ENCODE measurements around the gene HPS5. TPM values are rescaled to one million over a fixed set of nuclear protein-coding genes. Genes with fewer than 3 reads are reported as not detected.

The HPS5 gene
- total and polyA plus RNA-seq, 2 of the 13 experiments (the other 11 are each of a cell fraction or from before 2014, with no cell fraction given): 6.6 to 25.5 TPM

GRCh38 chr11:18230859-18231258 lies 91.1 kb downstream of the HPS5 start (continued):
- no peak for TF ChIP-seq TRIM24 (CRISPR knock-in tag; IDR thresholded peaks at IDR 0.05)
- peak; percentile 88; the same call in 1 of the 2 replicates for TF ChIP-seq PRDM4 (CRISPR knock-in tag; IDR thresholded peaks at IDR 0.05; ENCODE audit: borderline replicate concordance)
- 0 out of 2 replicates have a peak, but pooled peaks have one; percentile 6 for TF ChIP-seq MYPOP (CRISPR knock-in tag; IDR thresholded peaks at IDR 0.05)
- TF ChIP-seq ZNF383 (CRISPR knock-in tag; IDR thresholded peaks at IDR 0.05; ENCODE audit: borderline replicate concordance): no peak
- no peak for TF ChIP-seq IKZF4 (CRISPR knock-in tag; IDR thresholded peaks at IDR 0.05; ENCODE audit: borderline replicate concordance, low read depth, not compliant biosample characterization)
- peak; percentile 37; the same call in 1 of the 2 replicates for TF ChIP-seq ZNF670 (CRISPR knock-in tag; IDR thresholded peaks at IDR 0.05; ENCODE audit: borderline replicate concordance)
- TF ChIP-seq, protein P1, sequence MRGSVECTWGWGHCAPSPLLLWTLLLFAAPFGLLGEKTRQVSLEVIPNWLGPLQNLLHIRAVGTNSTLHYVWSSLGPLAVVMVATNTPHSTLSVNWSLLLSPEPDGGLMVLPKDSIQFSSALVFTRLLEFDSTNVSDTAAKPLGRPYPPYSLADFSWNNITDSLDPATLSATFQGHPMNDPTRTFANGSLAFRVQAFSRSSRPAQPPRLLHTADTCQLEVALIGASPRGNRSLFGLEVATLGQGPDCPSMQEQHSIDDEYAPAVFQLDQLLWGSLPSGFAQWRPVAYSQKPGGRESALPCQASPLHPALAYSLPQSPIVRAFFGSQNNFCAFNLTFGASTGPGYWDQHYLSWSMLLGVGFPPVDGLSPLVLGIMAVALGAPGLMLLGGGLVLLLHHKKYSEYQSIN (CRISPR knock-in tag; IDR thresholded peaks at IDR 0.05; ENCODE audit: borderline replicate concordance): no peak
- TF ChIP-seq, protein P2, sequence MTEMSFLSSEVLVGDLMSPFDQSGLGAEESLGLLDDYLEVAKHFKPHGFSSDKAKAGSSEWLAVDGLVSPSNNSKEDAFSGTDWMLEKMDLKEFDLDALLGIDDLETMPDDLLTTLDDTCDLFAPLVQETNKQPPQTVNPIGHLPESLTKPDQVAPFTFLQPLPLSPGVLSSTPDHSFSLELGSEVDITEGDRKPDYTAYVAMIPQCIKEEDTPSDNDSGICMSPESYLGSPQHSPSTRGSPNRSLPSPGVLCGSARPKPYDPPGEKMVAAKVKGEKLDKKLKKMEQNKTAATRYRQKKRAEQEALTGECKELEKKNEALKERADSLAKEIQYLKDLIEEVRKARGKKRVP (CRISPR knock-in tag; IDR thresholded peaks at IDR 0.05): no peak
- TF ChIP-seq, protein P3, sequence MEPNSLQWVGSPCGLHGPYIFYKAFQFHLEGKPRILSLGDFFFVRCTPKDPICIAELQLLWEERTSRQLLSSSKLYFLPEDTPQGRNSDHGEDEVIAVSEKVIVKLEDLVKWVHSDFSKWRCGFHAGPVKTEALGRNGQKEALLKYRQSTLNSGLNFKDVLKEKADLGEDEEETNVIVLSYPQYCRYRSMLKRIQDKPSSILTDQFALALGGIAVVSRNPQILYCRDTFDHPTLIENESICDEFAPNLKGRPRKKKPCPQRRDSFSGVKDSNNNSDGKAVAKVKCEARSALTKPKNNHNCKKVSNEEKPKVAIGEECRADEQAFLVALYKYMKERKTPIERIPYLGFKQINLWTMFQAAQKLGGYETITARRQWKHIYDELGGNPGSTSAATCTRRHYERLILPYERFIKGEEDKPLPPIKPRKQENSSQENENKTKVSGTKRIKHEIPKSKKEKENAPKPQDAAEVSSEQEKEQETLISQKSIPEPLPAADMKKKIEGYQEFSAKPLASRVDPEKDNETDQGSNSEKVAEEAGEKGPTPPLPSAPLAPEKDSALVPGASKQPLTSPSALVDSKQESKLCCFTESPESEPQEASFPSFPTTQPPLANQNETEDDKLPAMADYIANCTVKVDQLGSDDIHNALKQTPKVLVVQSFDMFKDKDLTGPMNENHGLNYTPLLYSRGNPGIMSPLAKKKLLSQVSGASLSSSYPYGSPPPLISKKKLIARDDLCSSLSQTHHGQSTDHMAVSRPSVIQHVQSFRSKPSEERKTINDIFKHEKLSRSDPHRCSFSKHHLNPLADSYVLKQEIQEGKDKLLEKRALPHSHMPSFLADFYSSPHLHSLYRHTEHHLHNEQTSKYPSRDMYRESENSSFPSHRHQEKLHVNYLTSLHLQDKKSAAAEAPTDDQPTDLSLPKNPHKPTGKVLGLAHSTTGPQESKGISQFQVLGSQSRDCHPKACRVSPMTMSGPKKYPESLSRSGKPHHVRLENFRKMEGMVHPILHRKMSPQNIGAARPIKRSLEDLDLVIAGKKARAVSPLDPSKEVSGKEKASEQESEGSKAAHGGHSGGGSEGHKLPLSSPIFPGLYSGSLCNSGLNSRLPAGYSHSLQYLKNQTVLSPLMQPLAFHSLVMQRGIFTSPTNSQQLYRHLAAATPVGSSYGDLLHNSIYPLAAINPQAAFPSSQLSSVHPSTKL (CRISPR knock-in tag; IDR thresholded peaks at IDR 0.05): peak; percentile 27; the same call in 1 of the 2 replicates
- no peak for TF ChIP-seq CBFB (CRISPR knock-in tag; IDR thresholded peaks at IDR 0.05)
- TF ChIP-seq, protein P4, sequence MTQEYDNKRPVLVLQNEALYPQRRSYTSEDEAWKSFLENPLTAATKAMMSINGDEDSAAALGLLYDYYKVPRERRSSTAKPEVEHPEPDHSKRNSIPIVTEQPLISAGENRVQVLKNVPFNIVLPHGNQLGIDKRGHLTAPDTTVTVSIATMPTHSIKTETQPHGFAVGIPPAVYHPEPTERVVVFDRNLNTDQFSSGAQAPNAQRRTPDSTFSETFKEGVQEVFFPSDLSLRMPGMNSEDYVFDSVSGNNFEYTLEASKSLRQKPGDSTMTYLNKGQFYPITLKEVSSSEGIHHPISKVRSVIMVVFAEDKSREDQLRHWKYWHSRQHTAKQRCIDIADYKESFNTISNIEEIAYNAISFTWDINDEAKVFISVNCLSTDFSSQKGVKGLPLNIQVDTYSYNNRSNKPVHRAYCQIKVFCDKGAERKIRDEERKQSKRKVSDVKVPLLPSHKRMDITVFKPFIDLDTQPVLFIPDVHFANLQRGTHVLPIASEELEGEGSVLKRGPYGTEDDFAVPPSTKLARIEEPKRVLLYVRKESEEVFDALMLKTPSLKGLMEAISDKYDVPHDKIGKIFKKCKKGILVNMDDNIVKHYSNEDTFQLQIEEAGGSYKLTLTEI (CRISPR knock-in tag; conservative IDR thresholded peaks at IDR 0.05): no peak
- TF ChIP-seq SPEN (CRISPR knock-in tag; IDR thresholded peaks at IDR 0.05; ENCODE audit: low read depth): peak; percentile 40; the same call in 1 of the 2 replicates
- no peak for TF ChIP-seq ZNF451 (CRISPR knock-in tag; IDR thresholded peaks at IDR 0.05)
- no peak for TF ChIP-seq PBX2 (CRISPR knock-in tag; IDR thresholded peaks at IDR 0.05)
- TF ChIP-seq, protein P5, sequence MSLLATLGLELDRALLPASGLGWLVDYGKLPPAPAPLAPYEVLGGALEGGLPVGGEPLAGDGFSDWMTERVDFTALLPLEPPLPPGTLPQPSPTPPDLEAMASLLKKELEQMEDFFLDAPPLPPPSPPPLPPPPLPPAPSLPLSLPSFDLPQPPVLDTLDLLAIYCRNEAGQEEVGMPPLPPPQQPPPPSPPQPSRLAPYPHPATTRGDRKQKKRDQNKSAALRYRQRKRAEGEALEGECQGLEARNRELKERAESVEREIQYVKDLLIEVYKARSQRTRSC (CRISPR knock-in tag; IDR thresholded peaks at IDR 0.05; ENCODE audit: low read depth): no peak
